ENCODE results near the gene TCF7L2. TPM values are rescaled to one million over a fixed set of nuclear protein-coding genes. Genes with fewer than 3 reads are reported as not detected.

TCF7L2 gene
- total RNA-seq, 1 experiment from 2014 or later, result 14.8 TPM

GRCh38 chr10:113047605-113047962 is 97.5 kb downstream of the TCF7L2 start:
- Histone ChIP-seq H3K36me3 (ENCODE audit: low read depth) (no peaks in the 10 kb centered on the region), H3K79me2 (ENCODE audit: low read depth) (peaks cover 5% of the 10 kb centered on the region; the same call in 1 of the 2 replicates), H3K9me2 (ENCODE audit: insufficient read depth) (no peaks in the 10 kb centered on the region), H3K9me3 (ENCODE audit: insufficient read depth, low read depth) (no peaks in the 10 kb centered on the region), H3F3A (ENCODE audit: insufficient read depth, low read depth) (no peaks in the 10 kb centered on the region), H3K27ac (no peak overlapping the region), H3K27me3 (ENCODE audit: insufficient read depth, low read depth) (no peaks in the 10 kb centered on the region), H3K4me3 (no peak overlapping the region), H3K4me1 (replicated peaks; ENCODE audit: insufficient read depth) (peaks cover 17% of the 10 kb centered on the region), H4K20me1 (ENCODE audit: insufficient read depth) (no peaks in the 10 kb centered on the region), H3K4me2 (no peak overlapping the region), H2AFZ (no peak overlapping the region)
- intact Hi-C loops (cut with micrococcal nuclease; ENCODE audit: unreplicated experiment), result no loop called here
- ChIA-PET CTCF (no interaction called here), POLR2A (ENCODE audit: unreplicated experiment) (no interaction called here)
- no TSS peak for BruUV-seq (replicated peaks)
- TF ChIP-seq EZH2 (IDR thresholded peaks at IDR 0.05; ENCODE audit: low read depth) (no peak), CTCF (conservative IDR thresholded peaks at IDR 0.05) (no peak)
- DNase-seq, result no peak

GRCh38 chr10:113047963-113048781 is 98.1 kb downstream of the TCF7L2 start:
- Histone ChIP-seq H3K27ac (no peak overlapping the region), H3F3A (ENCODE audit: insufficient read depth, low read depth) (no peaks in the 10 kb centered on the region), H3K4me2 (no peak overlapping the region), H3K79me2 (ENCODE audit: low read depth) (peaks cover 5% of the 10 kb centered on the region; the same call in 1 of the 2 replicates), H3K9me3 (ENCODE audit: insufficient read depth, low read depth) (no peaks in the 10 kb centered on the region), H3K27me3 (ENCODE audit: insufficient read depth, low read depth) (no peaks in the 10 kb centered on the region), H3K4me3 (no peak overlapping the region), H4K20me1 (ENCODE audit: insufficient read depth) (no peaks in the 10 kb centered on the region), H2AFZ (no peak overlapping the region), H3K9me2 (ENCODE audit: insufficient read depth) (no peaks in the 10 kb centered on the region), H3K4me1 (replicated peaks; ENCODE audit: insufficient read depth) (peaks cover 16% of the 10 kb centered on the region), H3K36me3 (ENCODE audit: low read depth) (no peaks in the 10 kb centered on the region)
- no peak for TF ChIP-seq EZH2 (IDR thresholded peaks at IDR 0.05; ENCODE audit: low read depth)
- TF ChIP-seq CTCF (conservative IDR thresholded peaks at IDR 0.05), result no peak
- ChIA-PET POLR2A (ENCODE audit: unreplicated experiment) (no interaction called here), CTCF (no interaction called here)
- intact Hi-C loops (cut with micrococcal nuclease; ENCODE audit: unreplicated experiment), result no loop called here
- no peak for DNase-seq
- BruUV-seq (replicated peaks), result no TSS peak

GRCh38 chr10:113049881-113050280 is 99.8 kb downstream of the TCF7L2 start:
- Histone ChIP-seq H2AFZ (no peak overlapping the region), H3F3A (ENCODE audit: insufficient read depth, low read depth) (no peaks in the 10 kb centered on the region), H3K27me3 (ENCODE audit: insufficient read depth, low read depth) (no peaks in the 10 kb centered on the region), H3K79me2 (ENCODE audit: low read depth) (peaks cover 9% of the 10 kb centered on the region), H3K4me3 (no peak overlapping the region), H3K4me1 (replicated peaks; ENCODE audit: insufficient read depth) (peaks cover 13% of the 10 kb centered on the region), H3K27ac (no peak overlapping the region), H4K20me1 (ENCODE audit: insufficient read depth) (no peaks in the 10 kb centered on the region), H3K9me2 (ENCODE audit: insufficient read depth) (no peaks in the 10 kb centered on the region), H3K4me2 (no peak overlapping the region), H3K9me3 (ENCODE audit: insufficient read depth, low read depth) (no peaks in the 10 kb centered on the region), H3K36me3 (ENCODE audit: low read depth) (no peaks in the 10 kb centered on the region)
- DNase-seq, result no peak
- TF ChIP-seq EZH2 (IDR thresholded peaks at IDR 0.05; ENCODE audit: low read depth) (no peak), CTCF (conservative IDR thresholded peaks at IDR 0.05) (no peak)
- POLR2A ChIA-PET (ENCODE audit: unreplicated experiment), result no interaction called here
- CTCF ChIA-PET, result no interaction called here
- BruUV-seq (replicated peaks), result no TSS peak
- intact Hi-C loops (cut with micrococcal nuclease; ENCODE audit: unreplicated experiment), result no loop called here
